Transverse colon (tissue), 4 donors: ENCODE measurements around the gene RINT1. TPM values are rescaled to one million over a fixed set of nuclear protein-coding genes. Genes with fewer than 3 reads are reported as not detected.
"Not testable (repeated sequence)": the region's sequence is repeated elsewhere in the genome, so short reads cannot be mapped to it uniquely, and the experiment has no call there.

Source experiments
- DNase-seq: peaks from one replicate; pipeline ENCODE4 v3.0.0-alpha.2; 2019
- H3K27ac ChIP-seq, 4 donors: fragments of 200-600 bp; sonication (generic); 2 replicates each; pipeline ENCODE4 v1.5.1; 2016 to 2018; ENCODE audit warnings: inconsistent platforms in 4 of 4
- H3K27me3 ChIP-seq: fragments of 200-600 bp; sonication (generic); 2 replicates; pipeline ENCODE4 v1.5.1; 2017; ENCODE audit warnings: inconsistent platforms
- H3K36me3 ChIP-seq, 4 donors: fragments of 200-600 bp; sonication (generic); 2 replicates each; pipeline ENCODE4 v1.5.1; 2017 to 2019; ENCODE audit warnings: inconsistent platforms in 4 of 4
- H3K4me1 ChIP-seq, 4 donors: fragments of 200-600 bp; sonication (generic); 2 replicates each; pipeline ENCODE4 v1.5.1; 2017 to 2020; ENCODE audit warnings: inconsistent platforms in 4 of 4
- H3K4me3 ChIP-seq, 4 donors: fragments of 200-600 bp; sonication (generic); 1 replicate in 1 of 4; 2 replicates in 3 of 4; pipeline versions ENCODE4 v1.5.1 to v1.6.1; 2017 to 2019; ENCODE audit warnings: inconsistent platforms in 4 of 4
- H3K9me3 ChIP-seq, 2 donors: fragments of 200-600 bp; sonication (generic); 2 replicates each; pipeline ENCODE4 v1.5.1; 2017 to 2019; ENCODE audit warnings: inconsistent platforms in 2 of 2
- EP300 ChIP-seq: sonication (generic); formaldehyde crosslinking; IDR thresholded peaks from one replicate; pipeline ENCODE4 v1.6.1; 2017; ENCODE audit warnings: antibody characterized with exemption, low read depth
- POLR2A ChIP-seq: fragments of 450-650 bp; IDR thresholded peaks from one replicate; pipeline ENCODE4 v1.6.1; 2016; ENCODE audit warnings: antibody characterized with exemption, mild to moderate bottlenecking, moderate library complexity
- POLR2AphosphoS5 ChIP-seq, 3 donors: sonication (generic); formaldehyde crosslinking; IDR thresholded peaks; one replicate each; pipeline ENCODE4 v1.6.1; 2016; ENCODE audit warnings: antibody characterized with exemption in 3 of 3
- WGBS, 2 donors: methylation state at CpG; one replicate each; pipeline ENCODE4 v1.1.5; 2018; ENCODE audit warnings: low coverage in 1 of 2; 5-methylcytosine and 5-hydroxymethylcytosine counted together
- in situ Hi-C, 4 donors: fragments of 200-750 bp; cut with MboI; loops; one replicate each; pipeline versions ENCODE4 v1.15.0 to v1.15.1; 2017; ENCODE audit warnings: low sequenced_read_pairs in 3 of 4, low pct_ligation_motif_present in 1 of 4, low pct_unique_long_range_greater_than_20kb in 1 of 4
- intact Hi-C: fragments of 100-400 bp; cut with DNase I; formaldehyde crosslinking; loops from one replicate; pipeline ENCODE4 v1.15.1; 2023; ENCODE audit warnings: low total_unique reads
- total RNA-seq, 4 donors: library from RNA; depleted of rRNA; stranded (reverse); fragments of >200 nt; gene quantifications; one replicate each; pipeline ENCODE4 v1.1.0, GENCODE V29; 2016
- TF ChIP-seq, protein P1 (sequence below), 5 experiments: fragments of 200-600 bp in 3 of 5; fragments of 450-650 bp in 2 of 5; sonication (generic) in 3 of 5; IDR thresholded peaks; 1 replicate in 2 of 5; 2 replicates in 3 of 5; pipeline ENCODE4 v1.5.1; 2016 to 2017; ENCODE audit warnings: antibody characterized with exemption in 5 of 5, inconsistent platforms in 3 of 5, mild to moderate bottlenecking in 2 of 5, moderate library complexity in 1 of 5

Gene RINT1
- total RNA-seq, 4 donors from 2014 or later, result 10.0 to 37.2 (median 19.0) TPM

- H3K27ac ChIP-seq, result peak overlapping the region; percentile 89 to 92 (median 90)
- 10 to 11% methylated on average over 9 to 25 of the region's 25 CpGs for WGBS, 2 donors
- intact Hi-C loops, result no loop called here
These were observed 10.8 kb upstream of the RINT1 start for GRCh38 chr7:105521027-105521716.

GRCh38 chr7:105521717-105522463 lies 10.1 kb upstream of the RINT1 start, which contains the start of gene PUS7:
PUS7 (minus strand) TSS chr7:105522271; CDS start chr7:105508512, 13,759 bp downstream.
- peak within 1 kb of the TSS; percentile 89 to 92 (median 90) for H3K27ac ChIP-seq
- in situ Hi-C loops (no loop called here), intact Hi-C loops (no loop called here)
- WGBS, 2 donors, result 1% methylated on average over 47 of the region's 96 CpGs; no CpG with 5 or more reads in 1 of the 2 donors
- H3K27me3 ChIP-seq, result no peaks in the 10 kb centered on the region
- TF ChIP-seq EP300 (no peak), POLR2A (peak; percentile 44), POLR2AphosphoS5 (IDR thresholded peaks at IDR 0.05) (peak in 2 of 3 donors; percentile 62 to 78)
- TF ChIP-seq, protein P1, sequence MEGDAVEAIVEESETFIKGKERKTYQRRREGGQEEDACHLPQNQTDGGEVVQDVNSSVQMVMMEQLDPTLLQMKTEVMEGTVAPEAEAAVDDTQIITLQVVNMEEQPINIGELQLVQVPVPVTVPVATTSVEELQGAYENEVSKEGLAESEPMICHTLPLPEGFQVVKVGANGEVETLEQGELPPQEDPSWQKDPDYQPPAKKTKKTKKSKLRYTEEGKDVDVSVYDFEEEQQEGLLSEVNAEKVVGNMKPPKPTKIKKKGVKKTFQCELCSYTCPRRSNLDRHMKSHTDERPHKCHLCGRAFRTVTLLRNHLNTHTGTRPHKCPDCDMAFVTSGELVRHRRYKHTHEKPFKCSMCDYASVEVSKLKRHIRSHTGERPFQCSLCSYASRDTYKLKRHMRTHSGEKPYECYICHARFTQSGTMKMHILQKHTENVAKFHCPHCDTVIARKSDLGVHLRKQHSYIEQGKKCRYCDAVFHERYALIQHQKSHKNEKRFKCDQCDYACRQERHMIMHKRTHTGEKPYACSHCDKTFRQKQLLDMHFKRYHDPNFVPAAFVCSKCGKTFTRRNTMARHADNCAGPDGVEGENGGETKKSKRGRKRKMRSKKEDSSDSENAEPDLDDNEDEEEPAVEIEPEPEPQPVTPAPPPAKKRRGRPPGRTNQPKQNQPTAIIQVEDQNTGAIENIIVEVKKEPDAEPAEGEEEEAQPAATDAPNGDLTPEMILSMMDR (IDR thresholded peaks at IDR 0.05), result no peak
- H3K4me1 ChIP-seq, result peaks cover 4 to 17% (median 12%) of the 10 kb centered on the region in 4 donors
- H3K4me3 ChIP-seq, result peak within 1 kb of the TSS; percentile 47 to 85 (median 67)
- DNase-seq, result peak; percentile 91
- H3K36me3 ChIP-seq, result no peaks in the 10 kb centered on the region
- H3K9me3 ChIP-seq, result no peaks in the 10 kb centered on the region

More at GRCh38 chr7:105521027-105521716, 10.8 kb upstream of the RINT1 start:
- Histone ChIP-seq H3K27me3 (no peaks in the 10 kb centered on the region), H3K4me1 (peaks cover 4 to 17% (median 12%) of the 10 kb centered on the region in 4 donors), H3K36me3 (no peaks in the 10 kb centered on the region), H3K4me3 (peak overlapping the region; percentile 47 to 85 (median 67)), H3K9me3 (no peaks in the 10 kb centered on the region)
- in situ Hi-C loops, result no loop called here
- no peak for TF ChIP-seq POLR2A
- no peak for TF ChIP-seq EP300
- TF ChIP-seq, protein P1 (IDR thresholded peaks at IDR 0.05), result no peak
- no peak for TF ChIP-seq POLR2AphosphoS5 (IDR thresholded peaks at IDR 0.05)
- peak; percentile 61 for DNase-seq

GRCh38 chr7:105524423-105524822 lies 7.6 kb upstream of the RINT1 start:
- intact Hi-C loops, H3K27me3 ChIP-seq, H3K9me3 ChIP-seq, H3K36me3 ChIP-seq, DNase-seq, H3K27ac ChIP-seq, H3K4me3 ChIP-seq, in situ Hi-C loops: not testable (repeated sequence)
- 92 to 94% methylated on average over 9 to 11 of the region's 11 CpGs for WGBS, 2 donors
- H3K4me1 ChIP-seq, result peaks cover 4 to 17% (median 12%) of the 10 kb centered on the region in 4 donors

- in situ Hi-C loops (no loop called here), intact Hi-C loops (no loop called here)
- Histone ChIP-seq H3K4me1 (peaks cover 4 to 17% (median 12%) of the 10 kb centered on the region in 4 donors), H3K4me3 (no peak overlapping the region), H3K27ac (no peak overlapping the region), H3K27me3 (no peaks in the 10 kb centered on the region), H3K36me3 (no peaks in the 10 kb centered on the region), H3K9me3 (no peaks in the 10 kb centered on the region)
- no peak for DNase-seq
- TF ChIP-seq EP300 (no peak), POLR2AphosphoS5 (IDR thresholded peaks at IDR 0.05) (no peak), POLR2A (no peak)
- TF ChIP-seq, protein P1 (IDR thresholded peaks at IDR 0.05), result no peak
- 54 to 77% methylated on average over 2 to 4 of the region's 4 CpGs for WGBS, 2 donors
These were observed 7.2 kb upstream of the RINT1 start for GRCh38 chr7:105524840-105525239.

GRCh38 chr7:105527737-105528136 lies 4.3 kb upstream of the RINT1 start:
- WGBS, 2 donors, result 83 to 98% methylated on average over 5 of the region's 5 CpGs
- intact Hi-C loops, result not testable (repeated sequence)

More at GRCh38 chr7:105527737-105528136, 4.3 kb upstream of the RINT1 start:
- H3K36me3 ChIP-seq, H3K27me3 ChIP-seq, DNase-seq, in situ Hi-C loops, H3K9me3 ChIP-seq, H3K4me3 ChIP-seq, H3K27ac ChIP-seq: not testable (repeated sequence)
- H3K4me1 ChIP-seq, result peaks cover 0 to 11% (median 3%) of the 10 kb centered on the region in 4 donors
